Hepatic stellate cell (primary cell): ENCODE measurements around the gene LDB2.

Source experiments
- DNase-seq: peaks from one replicate; pipeline ENCODE4 v3.0.0; 2011; ENCODE audit warnings: low spot score

Gene LDB2

DNA sequence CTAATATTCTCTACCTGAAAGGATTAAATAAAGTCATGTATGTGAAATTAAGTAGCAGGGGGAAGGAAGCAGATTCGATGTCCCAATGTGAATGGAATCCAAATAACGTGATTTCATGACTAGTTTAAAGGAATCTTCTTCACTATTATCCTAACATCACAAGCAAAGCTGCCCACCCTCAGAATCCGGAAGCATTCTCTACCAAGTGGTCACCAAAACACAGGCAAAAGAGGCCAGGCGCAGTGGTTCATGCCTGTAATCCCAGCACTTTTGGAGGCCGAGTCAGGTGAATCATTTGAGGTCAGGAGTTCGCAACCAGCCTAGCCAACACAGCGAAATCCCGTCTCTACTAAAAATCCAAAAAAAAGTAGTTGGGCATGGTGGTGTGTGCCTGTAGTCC is 212.9 kb downstream of the LDB2 start:
- no peak for DNase-seq

- no peak for DNase-seq
Observed at GRCh38 chr4:16684935-16685334, 213.5 kb downstream of the LDB2 start.

GRCh38 chr4:16684097-16684496 is 214.3 kb downstream of the LDB2 start:
- DNase-seq = peak; percentile 32

DNA sequence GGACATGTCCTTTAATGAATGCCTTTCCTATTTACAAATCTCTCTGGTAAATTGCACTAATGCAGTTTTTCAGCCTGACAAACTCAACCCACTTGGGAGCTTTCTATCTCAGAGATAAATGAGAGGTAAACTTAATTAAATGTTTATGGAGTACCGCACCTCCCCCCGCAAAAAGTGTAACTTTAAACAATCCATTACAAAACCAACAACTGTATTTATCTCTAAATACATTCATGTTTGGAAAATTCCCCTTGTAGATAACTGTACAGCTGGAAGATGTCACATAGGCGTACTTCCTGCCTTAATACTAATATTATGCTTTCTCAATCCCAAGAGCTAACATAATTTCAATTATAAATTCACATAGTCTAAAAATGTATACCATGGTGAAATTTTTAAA is 215.5 kb downstream of the LDB2 start:
- DNase-seq = no peak

- no peak for DNase-seq
Observed at GRCh38 chr4:16677001-16677944, 221.2 kb downstream of the LDB2 start.

DNA sequence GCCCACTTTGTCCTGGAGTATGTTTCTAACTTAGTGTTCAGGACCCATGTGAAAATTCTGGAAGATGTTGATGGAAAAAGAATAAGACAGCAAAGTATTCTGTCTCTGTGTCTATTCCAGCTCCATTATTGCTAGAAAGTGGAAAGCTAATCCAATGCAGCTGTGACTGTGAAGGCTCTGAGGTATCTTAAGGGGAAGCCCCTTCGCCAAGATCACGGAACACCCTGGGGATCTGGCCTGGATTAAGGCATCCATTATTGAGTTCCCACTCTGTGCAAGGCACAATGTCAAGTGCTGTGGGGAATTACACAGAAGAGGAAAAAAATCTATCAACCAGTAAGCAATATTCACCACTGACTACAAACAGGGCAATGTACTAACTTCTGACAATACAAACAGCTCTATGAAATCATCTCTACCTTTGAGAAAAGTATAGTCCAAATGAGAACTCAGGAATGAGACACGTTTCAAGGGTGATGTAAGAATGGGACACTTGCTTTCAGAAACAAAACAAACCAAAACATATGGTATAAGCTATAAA is 222.1 kb downstream of the LDB2 start:
- no peak for DNase-seq

DNA sequence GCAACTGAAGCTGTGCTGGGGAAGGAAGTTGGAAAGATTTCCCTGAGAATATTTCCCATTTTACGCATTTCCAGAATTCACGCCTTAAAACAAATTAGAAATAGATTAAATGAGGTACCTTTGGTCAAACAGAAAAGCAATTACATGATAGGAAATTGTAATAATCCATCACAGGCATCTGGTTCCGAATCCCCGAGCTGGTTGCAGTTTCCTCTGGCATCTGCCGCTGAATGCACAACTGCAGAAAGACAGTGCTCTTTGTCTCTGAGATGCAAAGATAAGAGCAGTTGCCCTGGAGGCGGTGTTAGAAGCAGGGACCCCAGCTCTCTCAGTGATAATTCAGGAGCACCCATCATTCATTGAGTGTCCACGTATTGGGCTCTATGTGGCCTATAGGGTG is 224.4 kb downstream of the LDB2 start:
- DNase-seq = no peak

DNA sequence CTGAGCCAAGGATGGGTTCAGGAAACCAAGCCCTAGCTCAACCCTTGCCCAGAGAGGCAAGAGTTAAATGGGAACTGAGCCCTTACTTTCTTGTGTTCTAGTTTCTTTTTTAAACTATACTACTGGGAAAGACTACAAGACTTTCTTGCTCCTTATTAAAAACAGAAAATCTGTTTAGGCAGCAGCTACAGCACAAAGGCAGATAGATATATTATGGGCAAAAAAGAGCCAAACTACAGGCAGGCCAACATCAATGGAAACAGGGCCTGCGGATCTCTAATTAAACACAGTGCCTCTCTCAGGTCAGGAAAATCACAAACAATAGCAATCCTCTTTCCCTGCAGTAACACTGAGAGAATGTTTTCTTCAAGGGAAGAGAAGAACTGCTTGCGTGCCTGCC is 226.0 kb downstream of the LDB2 start:
- DNase-seq = no peak

- no peak for DNase-seq
Observed at GRCh38 chr4:16671741-16672140, 226.7 kb downstream of the LDB2 start.

- DNase-seq = no peak
Observed at GRCh38 chr4:16670727-16671126, 227.7 kb downstream of the LDB2 start.

DNA sequence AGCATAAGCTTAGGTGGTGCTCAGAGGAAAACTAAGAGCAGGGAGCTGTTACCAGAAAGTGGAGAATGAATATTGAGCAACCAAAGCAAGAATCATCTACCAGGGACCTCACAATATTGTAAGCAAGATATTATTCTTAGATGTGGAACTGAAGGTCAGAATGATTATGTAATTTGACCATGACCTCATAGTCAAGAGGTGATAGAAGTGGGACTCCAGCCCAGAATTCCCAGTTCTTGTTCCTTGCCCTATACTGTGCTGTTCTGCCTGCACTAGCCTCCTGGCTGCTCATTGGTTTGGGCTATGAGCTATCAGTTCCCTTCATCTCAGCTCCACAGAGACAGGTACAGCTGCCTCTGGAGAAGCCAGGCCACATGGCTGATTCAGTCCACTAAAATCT is 229.4 kb downstream of the LDB2 start:
- no peak for DNase-seq

DNA sequence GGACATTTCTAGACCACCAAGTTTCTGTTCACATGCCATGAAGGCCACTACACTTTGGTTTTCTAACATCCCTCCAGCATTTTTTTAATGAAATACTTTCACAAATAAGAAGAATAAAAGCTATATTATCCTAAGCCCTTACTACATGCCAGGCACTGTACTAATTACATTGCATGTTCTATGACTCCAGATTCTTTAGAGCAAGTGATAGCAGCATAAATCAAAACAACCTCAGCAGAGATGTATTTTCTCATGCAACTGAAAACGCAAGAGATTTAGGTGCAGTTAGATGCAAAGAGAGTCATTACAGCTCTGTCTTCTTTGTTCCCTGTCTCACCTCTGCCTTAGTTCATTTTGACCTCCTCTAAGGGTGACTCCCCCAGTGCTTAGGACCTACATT is 230.0 kb downstream of the LDB2 start:
- no peak for DNase-seq

DNA sequence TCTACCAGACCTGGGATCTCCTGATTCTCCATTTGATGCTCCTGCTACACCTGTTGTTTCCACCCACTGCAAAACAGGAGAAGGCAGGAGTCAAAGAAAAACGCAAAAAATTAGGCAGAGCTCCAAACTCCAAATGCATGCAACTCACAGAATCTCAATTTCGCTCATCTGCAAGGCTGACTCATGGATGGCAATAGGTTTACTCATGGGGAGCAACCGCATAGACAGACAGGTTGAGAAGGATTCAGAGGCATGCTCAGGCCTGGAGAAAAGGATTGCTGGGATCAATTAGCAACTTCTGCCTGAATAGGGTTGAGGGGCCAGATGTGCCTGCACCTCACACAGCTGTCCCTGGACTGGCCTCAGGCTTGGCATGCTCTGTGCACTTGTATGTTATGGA is 231.0 kb downstream of the LDB2 start:
- peak; percentile 43 for DNase-seq

- no peak for DNase-seq
Observed at GRCh38 chr4:16665942-16666551, 232.4 kb downstream of the LDB2 start.

GRCh38 chr4:16663732-16664131 is 234.7 kb downstream of the LDB2 start:
- no peak for DNase-seq

GRCh38 chr4:16663307-16663706 is 235.1 kb downstream of the LDB2 start:
- no peak for DNase-seq

DNA sequence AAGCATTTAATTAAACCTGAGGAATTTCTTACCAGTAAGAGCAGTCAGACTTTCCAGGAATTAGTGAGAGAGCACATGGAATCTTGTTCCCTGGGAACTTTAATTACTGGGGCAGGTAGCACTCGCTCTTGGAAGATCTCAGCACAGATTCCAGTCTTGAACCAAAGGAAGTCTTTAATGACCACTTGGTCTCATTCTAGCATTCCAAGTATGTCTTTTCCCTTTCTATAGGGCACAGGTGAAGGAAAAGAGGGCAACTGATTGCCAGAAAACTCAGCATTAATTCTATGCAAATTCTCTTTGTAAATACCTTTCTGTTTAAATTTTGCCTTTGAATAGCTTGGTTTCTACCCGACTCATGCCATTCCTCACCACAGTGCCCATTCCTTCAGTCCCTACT is 236.6 kb downstream of the LDB2 start:
- no peak for DNase-seq

- no peak for DNase-seq
Observed at GRCh38 chr4:16660656-16661055, 237.8 kb downstream of the LDB2 start.

GRCh38 chr4:16659694-16660093 is 238.8 kb downstream of the LDB2 start:
- DNase-seq = no peak

- no peak for DNase-seq
Observed at GRCh38 chr4:16659079-16659478, 239.4 kb downstream of the LDB2 start.

DNA sequence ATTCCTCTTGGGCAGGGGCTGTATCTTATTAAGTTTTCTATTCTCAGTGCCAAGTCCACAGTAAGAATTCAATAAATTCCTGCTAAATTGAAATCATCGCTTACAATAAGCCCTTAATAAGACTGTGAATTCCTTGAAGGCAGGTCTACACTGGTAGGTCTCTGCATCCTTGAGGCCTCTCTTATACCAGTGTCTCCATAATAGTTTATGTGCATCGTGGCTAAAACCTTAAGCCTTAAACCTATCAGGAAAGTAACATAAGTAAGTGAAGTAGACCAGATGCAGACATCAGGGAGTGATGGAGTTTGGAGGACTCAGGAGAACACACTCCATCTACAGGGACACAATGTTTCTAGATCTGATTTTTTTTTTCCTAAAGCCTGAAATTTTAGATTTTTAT is 240.3 kb downstream of the LDB2 start:
- no peak for DNase-seq

- DNase-seq = no peak
Observed at GRCh38 chr4:16655111-16655510, 243.3 kb downstream of the LDB2 start.

DNA sequence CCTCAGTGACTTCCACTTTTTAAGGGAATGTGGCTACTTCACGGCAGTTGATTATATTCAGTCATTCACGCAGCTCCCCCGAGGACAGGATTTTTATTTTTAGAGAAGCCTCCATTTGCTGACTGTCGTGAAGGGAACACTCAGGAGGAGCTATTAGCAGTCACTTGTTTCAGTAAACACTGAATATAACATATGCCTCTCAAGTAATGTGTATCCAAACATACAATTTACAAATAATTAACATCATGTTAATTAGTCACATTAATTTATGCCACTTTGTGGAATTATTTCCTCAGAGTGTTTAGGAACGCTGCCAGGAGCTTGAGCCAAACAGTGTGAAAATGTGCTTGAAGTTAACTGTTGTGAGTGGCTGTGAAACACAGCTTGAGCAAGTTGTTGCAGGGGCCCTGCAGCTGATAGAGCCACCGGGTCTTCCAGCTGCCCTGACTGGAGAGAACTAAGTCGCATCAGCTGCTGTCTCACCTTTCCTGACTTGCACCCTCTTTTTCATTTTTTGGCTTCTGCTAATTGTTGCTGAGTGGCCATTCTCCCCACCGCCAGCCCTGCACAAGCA is 245.6 kb downstream of the LDB2 start:
- no peak for DNase-seq
